AG04449 (cell line): ENCODE measurements around the gene AGAP1.

Source experiments
- CTCF ChIA-PET: fragments of 350-600 bp; formaldehyde crosslinking; extraction: SDS; loops from one replicate; lab custom pipeline; 2021; ENCODE audit warnings: antibody characterized with exemption; lab: Yijun Ruan, JAX
- POLR2A ChIA-PET: fragments of 400-600, 350-600 bp; formaldehyde crosslinking; extraction: SDS; loops from one replicate; lab custom pipeline; 2020; ENCODE audit warnings: antibody characterized with exemption, inconsistent platforms; lab: Yijun Ruan, JAX
- DNase-seq: peaks from one replicate; pipeline ENCODE4 v3.0.0-alpha.2; 2010; ENCODE audit warnings: low read depth, low spot score
- H3K4me3 ChIP-seq: 2 replicates; pipeline ENCODE4 v1.5.1; 2011; ENCODE audit warnings: low read depth, mild to moderate bottlenecking, control low read depth, low read length
- TF ChIP-seq, protein P1 (sequence below): IDR thresholded peaks from one replicate; pipeline ENCODE4 v1.5.1; 2011; ENCODE audit warnings: mild to moderate bottlenecking, moderate library complexity, low read length, control low read depth, inconsistent platforms; ENCODE audit not compliant: insufficient read depth; ENCODE audit errors: missing control alignments

Gene AGAP1

DNA sequence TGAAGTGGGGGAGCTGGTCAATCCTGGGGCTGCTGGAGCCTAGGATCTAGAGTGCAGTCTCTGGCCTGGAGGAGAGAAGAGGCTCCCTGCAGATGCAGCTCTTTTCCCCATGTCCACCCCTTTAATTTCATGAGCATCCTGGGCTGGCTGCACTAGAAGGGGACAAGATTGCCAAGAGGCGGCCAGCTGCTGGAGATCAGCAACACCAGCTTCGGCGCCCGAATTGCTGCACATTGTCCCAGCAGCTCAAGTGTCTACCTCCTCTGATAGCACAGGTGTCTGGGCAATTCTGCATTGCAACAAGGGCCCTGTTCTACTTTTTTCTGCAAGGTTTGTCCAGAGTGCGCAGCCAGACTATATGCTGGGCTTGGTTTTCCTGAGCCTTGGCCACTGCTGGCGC is 125.7 kb downstream of the AGAP1 start:
- TF ChIP-seq, protein P1, sequence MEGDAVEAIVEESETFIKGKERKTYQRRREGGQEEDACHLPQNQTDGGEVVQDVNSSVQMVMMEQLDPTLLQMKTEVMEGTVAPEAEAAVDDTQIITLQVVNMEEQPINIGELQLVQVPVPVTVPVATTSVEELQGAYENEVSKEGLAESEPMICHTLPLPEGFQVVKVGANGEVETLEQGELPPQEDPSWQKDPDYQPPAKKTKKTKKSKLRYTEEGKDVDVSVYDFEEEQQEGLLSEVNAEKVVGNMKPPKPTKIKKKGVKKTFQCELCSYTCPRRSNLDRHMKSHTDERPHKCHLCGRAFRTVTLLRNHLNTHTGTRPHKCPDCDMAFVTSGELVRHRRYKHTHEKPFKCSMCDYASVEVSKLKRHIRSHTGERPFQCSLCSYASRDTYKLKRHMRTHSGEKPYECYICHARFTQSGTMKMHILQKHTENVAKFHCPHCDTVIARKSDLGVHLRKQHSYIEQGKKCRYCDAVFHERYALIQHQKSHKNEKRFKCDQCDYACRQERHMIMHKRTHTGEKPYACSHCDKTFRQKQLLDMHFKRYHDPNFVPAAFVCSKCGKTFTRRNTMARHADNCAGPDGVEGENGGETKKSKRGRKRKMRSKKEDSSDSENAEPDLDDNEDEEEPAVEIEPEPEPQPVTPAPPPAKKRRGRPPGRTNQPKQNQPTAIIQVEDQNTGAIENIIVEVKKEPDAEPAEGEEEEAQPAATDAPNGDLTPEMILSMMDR, result no peak
- no peak overlapping the region for H3K4me3 ChIP-seq
- ChIA-PET POLR2A (no interaction called here), CTCF (interaction anchor here (1.4 kb wide), 1 partner anchor 9 kb away, joined by 4 read pairs; no protein-coding TSS in a partner anchor)
- DNase-seq, result no peak

DNA sequence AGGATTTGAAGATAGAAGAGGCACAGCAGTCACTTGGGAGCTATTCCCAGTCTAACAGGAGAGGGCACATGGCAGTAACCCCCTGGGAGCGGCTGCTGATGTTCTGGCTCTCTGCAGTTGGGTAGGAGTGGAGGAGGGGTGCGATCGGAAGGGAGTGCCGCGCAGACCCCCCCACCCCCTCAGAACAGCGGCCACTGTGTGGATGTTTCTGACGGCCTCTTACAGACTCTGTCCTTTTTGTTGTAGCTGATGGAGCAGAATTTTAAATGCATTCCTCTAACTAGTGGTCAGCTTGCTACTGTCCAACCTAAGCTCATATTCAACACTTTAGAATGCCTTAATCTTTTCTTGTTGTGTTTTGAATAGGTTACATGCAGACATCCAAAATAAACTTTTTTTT is 127.9 kb downstream of the AGAP1 start:
- TF ChIP-seq, protein P1, result no peak
- POLR2A ChIA-PET, result interaction anchor here (0.8 to 1.0 kb wide), 2 partner anchors 16 to 48 kb away, joined by 3 to 4 read pairs; no protein-coding TSS in a partner anchor
- H3K4me3 ChIP-seq, result no peak overlapping the region
- no peak for DNase-seq
- CTCF ChIA-PET, result interaction anchor here (0.6 to 1.9 kb wide), 5 partner anchors 11 to 124 kb away, joined by 3 to 7 read pairs (median 3); no protein-coding TSS in a partner anchor

DNA sequence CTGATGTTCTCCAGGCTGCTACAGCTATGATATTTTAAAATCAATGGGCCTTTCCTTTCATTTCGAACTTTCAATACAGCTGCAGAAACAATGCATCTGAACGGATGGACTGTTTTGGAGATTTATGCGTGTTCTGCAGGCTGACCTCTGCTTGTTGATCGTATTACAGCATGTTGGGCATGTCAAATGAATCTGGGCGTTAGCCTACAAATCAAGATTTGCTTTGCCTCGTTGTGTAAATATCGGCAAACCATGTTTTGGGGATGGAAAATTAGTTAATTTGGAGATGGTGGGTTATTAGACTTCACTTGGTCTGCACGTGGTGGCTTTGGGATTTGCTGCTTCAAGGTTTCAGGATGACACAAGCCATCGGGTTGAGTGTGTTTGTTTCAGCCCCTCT is 129.3 kb downstream of the AGAP1 start:
- no peak overlapping the region for H3K4me3 ChIP-seq
- ChIA-PET CTCF (interaction anchor here (1.1 to 1.9 kb wide), 3 partner anchors 28 to 506 kb away, joined by 3 to 7 read pairs (median 5); no protein-coding TSS in a partner anchor), POLR2A (no interaction called here)
- TF ChIP-seq, protein P1, result no peak
- DNase-seq, result no peak

DNA sequence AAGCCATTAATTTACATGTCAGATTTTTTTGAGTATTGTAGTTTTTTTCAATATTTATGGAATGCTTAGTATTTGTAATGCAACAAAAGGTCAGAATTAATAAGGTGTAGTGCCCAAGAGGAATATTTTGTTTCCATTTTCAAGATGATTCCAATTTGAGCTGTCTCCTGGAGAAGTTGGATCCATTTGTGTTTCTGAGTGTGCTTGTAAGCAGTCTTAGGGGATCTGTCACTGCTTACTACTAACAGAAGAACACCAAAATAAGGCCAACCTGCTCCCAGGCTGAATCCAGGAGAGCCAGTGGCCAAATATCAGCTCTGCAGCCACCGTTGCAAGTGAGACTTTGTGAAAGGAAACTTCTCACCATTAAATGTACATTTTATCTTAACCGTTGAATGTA is 129.9 kb downstream of the AGAP1 start:
- no peak for DNase-seq
- POLR2A ChIA-PET, result no interaction called here
- TF ChIP-seq, protein P1, result no peak
- CTCF ChIA-PET, result interaction anchor here (1.1 kb wide), 1 partner anchor 507 kb away, joined by 3 read pairs; no protein-coding TSS in a partner anchor
- H3K4me3 ChIP-seq, result no peak overlapping the region

DNA sequence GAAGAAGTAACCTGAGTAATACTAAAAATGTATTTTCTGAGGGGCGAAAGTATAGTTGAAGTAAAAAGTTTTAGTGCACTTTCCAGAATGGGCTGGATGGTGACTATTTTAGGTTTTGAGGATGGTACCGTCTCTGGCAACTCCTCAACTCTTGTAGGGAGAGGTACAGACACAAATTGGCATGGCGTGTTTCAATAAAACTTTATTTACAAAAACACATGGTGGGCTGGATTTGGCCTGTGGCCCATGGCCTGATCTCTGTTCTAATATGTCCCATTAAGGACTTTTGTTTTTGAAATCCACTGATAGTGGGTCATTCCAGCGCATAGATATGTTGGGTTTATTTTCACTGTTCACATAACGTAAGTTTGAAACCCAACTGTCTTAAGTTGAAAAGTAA is 132.8 kb downstream of the AGAP1 start:
- ChIA-PET CTCF (no interaction called here), POLR2A (no interaction called here)
- H3K4me3 ChIP-seq, result no peak overlapping the region
- TF ChIP-seq, protein P1, result no peak
- DNase-seq, result no peak

DNA sequence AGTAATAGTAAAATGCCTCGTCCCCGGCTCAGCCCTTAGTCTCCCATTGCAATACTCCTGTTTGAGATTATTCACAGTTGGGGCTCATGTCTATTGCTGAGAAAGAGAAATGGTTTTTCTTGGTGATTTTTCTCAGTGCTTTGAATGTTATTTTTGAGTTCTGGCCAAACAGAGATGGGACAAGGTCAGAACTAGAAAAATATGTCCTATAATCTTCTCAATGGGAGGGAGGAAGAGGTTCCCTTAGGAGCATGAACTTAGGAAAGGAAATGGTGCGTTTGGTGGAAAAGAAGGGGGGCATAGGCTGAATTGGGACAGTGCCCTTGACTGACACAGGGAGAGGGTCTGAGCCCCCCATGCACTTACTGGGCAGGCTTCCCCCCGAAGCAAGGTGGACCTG is 133.8 kb downstream of the AGAP1 start:
- CTCF ChIA-PET, result no interaction called here
- TF ChIP-seq, protein P1, result no peak
- POLR2A ChIA-PET, result no interaction called here

More for the DNA sequence above, 133.8 kb downstream of the AGAP1 start:
- no peak overlapping the region for H3K4me3 ChIP-seq
- no peak for DNase-seq
